HG02642 (cell line): ENCODE data around the gene VPS45.
A peak's percentile ranks its signal among the peaks of the same experiment; 100 is the strongest.
"Not testable (repeated sequence)": the region's sequence is repeated elsewhere in the genome, so short reads cannot be mapped to it uniquely, and the experiment has no call there.

Experiments used
- ATAC-seq: cut with Tn5 transposase; IDR thresholded peaks from one replicate; pipeline ENCODE4 v1.9.1; 2021; ENCODE audit warnings: mild to moderate bottlenecking; ENCODE audit not compliant: unreplicated experiment, poor library complexity

The VPS45 gene

GRCh38 chr1:150127464-150127863 lies 59.9 kb downstream of the VPS45 start:
- ATAC-seq: no peak

- ATAC-seq: no peak
These were observed 60.3 kb downstream of the VPS45 start for GRCh38 chr1:150127868-150128267.

- no peak for ATAC-seq
These were observed 64.8 kb downstream of the VPS45 start for GRCh38 chr1:150132372-150132771.

DNA sequence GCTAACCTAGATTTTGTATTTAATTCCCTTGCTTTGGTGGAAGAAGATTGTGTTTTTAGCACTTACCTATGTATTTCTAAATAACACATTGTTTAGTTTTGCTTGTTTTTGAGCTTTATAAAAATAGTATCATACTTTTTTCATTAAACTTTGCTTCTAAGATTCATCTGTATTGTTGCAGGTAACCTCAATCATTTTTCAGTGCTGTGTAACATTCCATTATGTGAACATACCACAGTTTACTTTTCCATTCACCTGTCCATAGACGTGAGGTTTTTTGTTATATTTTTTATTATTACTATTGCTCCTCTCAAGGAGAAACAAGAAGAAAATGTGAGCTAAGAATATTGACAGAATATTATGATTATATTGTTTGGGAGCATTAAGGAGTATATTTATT lies 67.0 kb downstream of the VPS45 start:
- no peak for ATAC-seq

DNA sequence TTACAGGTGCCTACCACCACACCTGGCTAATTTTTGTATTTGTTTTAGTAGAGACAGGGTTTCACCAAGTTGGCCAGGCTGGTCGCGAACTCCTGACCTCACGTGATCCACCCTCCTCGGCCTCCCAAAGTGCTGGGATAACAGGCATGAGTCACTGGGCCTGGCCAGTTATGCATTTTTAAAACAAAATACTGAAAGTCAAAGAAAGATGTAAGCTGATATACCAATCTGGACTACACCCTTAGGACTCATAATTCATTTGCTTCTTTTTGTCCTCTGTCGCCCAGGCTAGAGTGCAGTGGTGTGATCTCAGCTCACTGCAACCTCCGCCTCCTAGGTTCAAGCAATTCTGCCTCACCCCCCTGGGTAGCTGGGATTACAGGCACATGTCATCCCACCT lies 67.8 kb downstream of the VPS45 start:
- ATAC-seq: not testable (repeated sequence)

- no peak for ATAC-seq
These were observed 70.5 kb downstream of the VPS45 start for GRCh38 chr1:150138044-150138443.

DNA sequence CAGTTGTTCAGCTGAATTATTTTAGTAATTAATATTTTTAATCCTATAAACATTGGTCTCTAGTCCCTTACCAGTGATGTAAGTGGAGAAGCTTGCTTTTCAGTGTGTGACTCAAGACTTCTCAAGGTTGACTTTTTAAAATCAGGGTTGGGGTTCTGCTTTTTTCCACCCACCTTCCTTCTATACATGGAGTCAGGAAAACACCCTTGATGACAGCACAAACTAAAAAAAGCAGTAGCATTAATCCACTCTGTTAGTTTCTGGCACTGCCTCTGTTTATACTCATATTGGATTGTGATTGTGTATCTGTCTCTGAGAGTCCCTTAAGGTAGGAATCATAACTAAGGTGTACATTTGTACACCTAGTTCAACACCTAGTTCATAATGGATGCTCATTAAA lies 73.9 kb downstream of the VPS45 start:
- ATAC-seq: no peak

GRCh38 chr1:150142083-150142482 lies 74.5 kb downstream of the VPS45 start:
- ATAC-seq: no peak

- ATAC-seq: no peak
These were observed 77.0 kb downstream of the VPS45 start for GRCh38 chr1:150144606-150145005.

GRCh38 chr1:150146016-150146415 lies 78.4 kb downstream of the VPS45 start:
- not testable (repeated sequence) for ATAC-seq

DNA sequence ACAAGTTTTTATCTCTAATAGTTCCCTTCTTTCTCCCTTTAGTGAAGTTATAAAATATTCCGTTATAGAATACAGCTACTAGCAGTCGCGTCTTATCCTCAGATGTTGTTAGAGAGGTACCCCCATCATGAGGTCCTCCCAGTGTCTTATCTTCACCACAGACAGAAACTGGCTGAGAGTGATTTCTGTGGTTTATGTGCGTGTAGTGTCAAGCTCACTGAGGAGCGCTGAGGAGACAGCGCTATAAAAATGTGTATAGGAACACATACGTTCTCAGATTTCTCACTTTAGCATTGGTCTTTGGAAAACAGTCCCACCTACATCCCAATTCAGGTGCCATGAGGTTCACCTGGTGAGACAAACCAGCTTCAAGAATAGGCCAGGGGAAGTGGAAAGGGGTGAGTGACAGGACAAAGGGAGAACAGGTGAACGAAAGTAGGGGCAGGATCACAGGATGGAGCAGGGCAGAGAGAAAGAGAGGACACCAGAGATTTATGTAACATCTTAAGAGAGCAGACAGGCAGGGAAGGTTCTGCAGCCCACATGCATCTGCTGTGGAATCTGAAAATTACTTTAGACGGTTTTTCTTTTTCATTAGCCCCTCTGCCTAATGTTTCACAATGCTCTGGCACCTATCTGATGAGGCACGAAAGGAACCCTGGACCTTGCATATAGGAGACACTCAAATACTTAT lies 79.4 kb downstream of the VPS45 start:
- ATAC-seq: no peak

DNA sequence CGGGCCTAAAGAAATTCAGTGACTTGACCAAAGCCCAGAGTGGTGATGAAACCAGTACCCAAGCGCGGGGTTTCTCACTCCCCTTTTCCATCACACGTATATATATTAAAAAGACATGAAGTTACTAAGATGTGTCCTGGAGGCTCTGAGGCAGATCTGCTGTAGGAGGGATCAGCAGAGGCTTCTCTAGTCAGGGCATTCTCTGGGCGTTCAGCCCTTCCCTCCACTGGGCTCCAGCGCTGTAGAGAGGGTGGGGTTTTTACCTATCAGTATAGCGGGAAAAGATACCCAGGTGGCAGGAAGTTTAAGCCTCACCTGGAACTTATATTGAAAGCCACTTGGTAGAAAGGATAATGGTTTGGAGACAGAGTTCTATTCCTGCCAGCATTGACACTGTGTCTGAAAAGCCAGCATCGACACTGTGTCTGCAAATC lies 81.3 kb downstream of the VPS45 start:
- no peak for ATAC-seq

DNA sequence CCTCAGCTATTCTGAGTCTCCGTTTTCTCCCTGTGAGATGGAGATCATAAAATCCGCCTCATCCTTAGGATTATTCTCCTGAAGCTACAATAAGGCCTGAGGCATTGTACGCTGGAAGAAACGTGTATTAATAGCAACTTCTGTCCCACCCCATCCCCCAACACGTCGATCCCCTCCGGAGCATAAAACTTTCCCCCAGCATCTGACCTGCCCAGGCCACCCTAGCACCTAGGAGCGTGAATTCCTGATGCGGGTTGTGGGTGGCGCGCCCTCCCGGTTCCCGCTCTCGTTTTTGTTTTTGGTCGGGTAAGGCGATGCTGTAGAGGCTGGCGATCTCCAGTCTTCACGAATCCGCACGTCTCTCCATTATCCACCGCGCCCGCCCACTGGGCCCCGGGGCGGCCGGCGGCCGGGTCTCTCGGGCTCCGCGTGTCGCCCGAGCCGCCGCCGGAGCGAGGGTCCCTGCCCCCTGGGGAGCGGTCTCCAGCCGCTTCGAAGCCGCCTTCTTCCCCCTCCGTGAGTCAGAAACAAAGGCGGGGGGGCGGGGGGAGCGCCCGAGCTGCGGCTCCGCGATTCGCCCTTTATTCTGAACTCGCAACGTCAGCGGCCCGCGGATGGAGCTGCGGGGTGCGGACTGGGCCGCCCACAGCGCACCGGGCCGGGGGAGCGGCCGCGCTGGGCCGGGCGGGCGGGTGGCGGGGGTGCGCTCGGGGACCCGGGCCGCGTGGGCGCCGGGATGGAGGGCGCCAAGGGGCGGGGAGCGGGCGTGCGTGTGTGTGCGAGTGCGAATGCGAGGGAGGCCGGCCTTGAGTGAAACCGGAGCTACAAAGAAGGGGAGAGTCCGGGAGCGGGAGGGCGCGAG lies 81.9 kb downstream of the VPS45 start, which contains the start of gene PLEKHO1:
PLEKHO1 (plus strand) TSS at position 646 of the 862 bp plus-strand sequence. CDS start 342 bp downstream, outside the sequence.
- ATAC-seq: peak; percentile 48

DNA sequence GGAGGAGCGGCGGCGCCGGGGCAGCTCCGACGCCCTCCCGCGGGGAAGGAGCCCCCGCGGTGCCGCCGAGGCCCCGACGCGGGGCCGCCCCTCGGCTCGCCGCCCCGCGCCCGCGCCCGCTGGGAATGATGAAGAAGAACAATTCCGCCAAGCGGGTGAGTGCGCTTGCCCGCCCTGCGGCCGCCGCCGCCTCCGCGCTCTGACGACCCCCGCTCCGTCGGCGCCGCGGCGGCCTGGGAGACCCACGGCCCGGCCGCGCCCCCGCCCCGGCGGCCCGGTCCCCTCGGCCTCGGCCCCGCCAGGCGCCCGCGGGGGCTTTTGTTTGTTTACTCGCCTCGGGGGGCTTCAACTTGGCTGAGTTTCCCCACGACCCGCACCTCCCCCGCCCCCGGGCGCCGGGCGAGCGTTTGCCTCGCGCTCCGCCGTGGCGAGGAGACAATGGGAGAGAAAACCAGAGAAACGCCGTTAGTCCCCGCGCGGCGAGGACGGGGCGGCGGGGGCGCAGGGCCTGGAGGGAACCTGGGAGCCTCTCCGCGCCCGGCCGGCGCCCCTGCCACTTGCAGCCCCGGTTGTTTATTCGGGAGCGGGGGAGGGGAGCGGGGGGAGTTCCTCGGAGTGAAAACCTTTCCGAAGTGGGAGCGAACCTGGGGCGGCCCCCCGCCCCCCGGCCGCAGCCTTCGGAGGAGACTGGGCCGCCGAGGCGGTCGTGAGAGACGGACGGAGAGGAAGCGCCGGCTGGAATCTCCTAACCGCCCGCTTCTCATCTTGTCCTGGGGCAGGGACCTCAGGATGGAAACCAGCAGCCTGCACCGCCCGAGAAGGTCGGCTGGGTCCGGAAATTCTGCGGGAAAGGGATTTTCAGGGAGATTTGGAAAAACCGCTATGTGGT lies 82.8 kb downstream of the VPS45 start:
- no peak for ATAC-seq

DNA sequence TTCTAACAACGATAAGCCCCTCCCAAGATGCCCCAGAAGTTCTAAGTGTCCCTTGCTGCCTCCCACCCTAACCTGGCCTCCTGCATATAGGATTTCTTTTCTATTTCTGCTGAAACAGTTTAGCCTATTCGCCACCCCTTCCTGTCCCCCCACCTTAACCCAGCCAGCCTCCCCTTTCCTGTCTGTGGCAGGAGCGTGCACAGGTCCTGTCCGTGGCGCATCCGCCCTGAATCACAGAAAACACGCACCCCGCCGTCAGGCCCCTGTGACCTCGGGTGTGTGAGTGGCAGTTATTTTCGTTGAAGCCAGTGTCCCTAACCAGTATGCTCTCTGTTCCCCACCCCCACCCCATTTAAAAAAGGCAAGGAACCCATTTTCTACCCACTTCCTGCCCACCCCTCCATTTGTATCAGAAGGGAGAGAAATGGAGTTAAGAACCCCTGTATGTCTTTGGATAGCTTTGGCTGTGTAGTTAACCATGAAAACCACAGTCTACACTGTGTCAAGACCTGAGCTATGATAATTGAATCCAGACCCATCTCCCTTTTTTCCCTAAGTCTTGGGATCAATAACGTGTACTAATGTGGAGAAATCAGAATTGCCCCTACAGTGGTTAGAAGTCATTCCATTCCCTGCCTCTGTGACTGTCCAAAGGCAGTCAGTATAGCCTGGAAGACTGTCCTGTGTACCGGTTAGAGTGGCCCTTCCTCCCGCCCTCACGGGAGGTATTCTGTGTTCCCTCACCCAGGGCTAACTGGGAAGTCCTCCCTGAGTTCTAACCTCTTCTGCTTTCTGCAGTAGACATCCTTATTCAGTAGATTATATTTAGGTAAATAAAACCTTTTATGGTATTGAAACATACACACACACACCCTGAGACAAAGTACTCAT lies 84.0 kb downstream of the VPS45 start:
- ATAC-seq: no peak

- no peak for ATAC-seq
These were observed 84.6 kb downstream of the VPS45 start for GRCh38 chr1:150152182-150152536.

- ATAC-seq: no peak
These were observed 85.3 kb downstream of the VPS45 start for GRCh38 chr1:150152772-150153456.

DNA sequence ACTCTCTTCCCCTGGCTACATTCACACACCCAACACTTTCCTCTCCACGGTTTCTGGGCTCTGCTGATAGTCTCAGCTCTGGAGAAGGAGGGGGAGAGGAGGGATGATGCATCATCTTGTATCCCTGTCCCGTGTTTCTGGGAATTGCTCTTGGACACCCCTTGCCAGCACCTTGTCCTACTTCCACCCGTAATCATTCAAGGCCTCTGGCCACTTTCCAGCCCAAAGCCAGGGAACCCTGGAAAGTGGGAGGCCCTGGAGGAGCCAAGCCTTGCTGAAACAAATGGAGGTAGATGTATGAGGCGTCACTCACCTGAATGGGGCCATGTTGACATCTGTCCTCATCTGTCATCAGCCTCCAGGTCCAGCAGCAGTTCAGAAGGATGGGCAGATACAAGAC lies 86.6 kb downstream of the VPS45 start:
- no peak for ATAC-seq

- ATAC-seq: no peak
These were observed 88.0 kb downstream of the VPS45 start for GRCh38 chr1:150155413-150156071.
